AG04450 (cell line): ENCODE measurements around the gene BRIP1. TPM values are rescaled to one million over a fixed set of nuclear protein-coding genes. Genes with fewer than 3 reads are reported as not detected.

Experiments
- CTCF ChIA-PET: fragments of 300-600, 350-600 bp; formaldehyde crosslinking; extraction: SDS; loops from one replicate; lab custom pipeline; 2022; ENCODE audit warnings: antibody characterized with exemption, inconsistent platforms; lab: Charles Lee
- POLR2A ChIA-PET: fragments of 350-600 bp; formaldehyde crosslinking; extraction: SDS; loops from one replicate; lab custom pipeline; 2021; ENCODE audit warnings: antibody characterized with exemption, inconsistent platforms; lab: Yijun Ruan, JAX
- DNase-seq: peaks from one replicate; pipeline ENCODE4 v3.0.0-alpha.2; 2011; ENCODE audit warnings: low read depth, low spot score
- H3K27ac ChIP-seq: one replicate; pipeline ENCODE4 v1.5.1; 2012; ENCODE audit warnings: low read depth, low read length, control low read depth
- H3K27me3 ChIP-seq: one replicate; pipeline ENCODE4 v1.6.0; 2012; ENCODE audit warnings: low read length; ENCODE audit not compliant: control insufficient read depth, insufficient read depth
- H3K4me3 ChIP-seq: 2 replicates; pipeline ENCODE4 v1.5.1; 2011; ENCODE audit warnings: mild to moderate bottlenecking, low read depth, low read length, control low read depth
- H3K9me3 ChIP-seq: 2 replicates; pipeline ENCODE4 v1.5.1; 2012; ENCODE audit warnings: low read length; ENCODE audit not compliant: control insufficient read depth, insufficient read depth
- polyA plus RNA-seq: library from polyadenylated mRNA; depleted of rRNA; stranded (reverse); fragments of >200 nt; gene quantifications from 2 replicates; pipeline ENCODE4 v1.2.3, GENCODE V29; 2011
- TF ChIP-seq, protein P1 (sequence below): IDR thresholded peaks from 2 replicates; pipeline ENCODE4 v1.5.1; 2011; ENCODE audit warnings: low read depth, low read length, control low read depth, inconsistent platforms

BRIP1 gene
- polyA plus RNA-seq, 1 experiment: 5.0 TPM

DNA sequence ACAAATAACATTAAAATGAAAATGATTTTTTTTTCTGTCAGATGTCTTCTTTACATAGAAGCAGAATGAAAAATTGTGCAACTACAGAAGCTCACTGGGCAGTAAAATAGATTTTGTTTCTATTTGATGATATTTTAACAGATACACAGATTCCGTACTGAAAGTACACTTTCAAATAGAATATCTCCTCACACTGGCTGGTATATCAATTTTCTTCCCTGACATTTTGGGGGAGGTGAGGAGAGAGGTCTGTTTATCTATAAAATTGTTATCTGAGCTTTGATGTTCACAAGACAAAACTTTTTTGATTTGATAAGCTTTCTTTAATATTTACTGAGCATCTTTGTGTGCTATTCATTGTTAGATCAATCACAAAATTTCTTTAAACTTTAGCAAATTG is 148.0 kb downstream of the BRIP1 start:
- ChIA-PET CTCF (no interaction called here), POLR2A (no interaction called here)
- H3K9me3 ChIP-seq: no peaks in the 10 kb centered on the region; the same call in 1 of the 2 replicates
- DNase-seq: no peak
- H3K27ac ChIP-seq: no peak overlapping the region
- H3K27me3 ChIP-seq: no peaks in the 10 kb centered on the region
- TF ChIP-seq, protein P1, sequence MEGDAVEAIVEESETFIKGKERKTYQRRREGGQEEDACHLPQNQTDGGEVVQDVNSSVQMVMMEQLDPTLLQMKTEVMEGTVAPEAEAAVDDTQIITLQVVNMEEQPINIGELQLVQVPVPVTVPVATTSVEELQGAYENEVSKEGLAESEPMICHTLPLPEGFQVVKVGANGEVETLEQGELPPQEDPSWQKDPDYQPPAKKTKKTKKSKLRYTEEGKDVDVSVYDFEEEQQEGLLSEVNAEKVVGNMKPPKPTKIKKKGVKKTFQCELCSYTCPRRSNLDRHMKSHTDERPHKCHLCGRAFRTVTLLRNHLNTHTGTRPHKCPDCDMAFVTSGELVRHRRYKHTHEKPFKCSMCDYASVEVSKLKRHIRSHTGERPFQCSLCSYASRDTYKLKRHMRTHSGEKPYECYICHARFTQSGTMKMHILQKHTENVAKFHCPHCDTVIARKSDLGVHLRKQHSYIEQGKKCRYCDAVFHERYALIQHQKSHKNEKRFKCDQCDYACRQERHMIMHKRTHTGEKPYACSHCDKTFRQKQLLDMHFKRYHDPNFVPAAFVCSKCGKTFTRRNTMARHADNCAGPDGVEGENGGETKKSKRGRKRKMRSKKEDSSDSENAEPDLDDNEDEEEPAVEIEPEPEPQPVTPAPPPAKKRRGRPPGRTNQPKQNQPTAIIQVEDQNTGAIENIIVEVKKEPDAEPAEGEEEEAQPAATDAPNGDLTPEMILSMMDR: no peak
- no peak overlapping the region for H3K4me3 ChIP-seq

DNA sequence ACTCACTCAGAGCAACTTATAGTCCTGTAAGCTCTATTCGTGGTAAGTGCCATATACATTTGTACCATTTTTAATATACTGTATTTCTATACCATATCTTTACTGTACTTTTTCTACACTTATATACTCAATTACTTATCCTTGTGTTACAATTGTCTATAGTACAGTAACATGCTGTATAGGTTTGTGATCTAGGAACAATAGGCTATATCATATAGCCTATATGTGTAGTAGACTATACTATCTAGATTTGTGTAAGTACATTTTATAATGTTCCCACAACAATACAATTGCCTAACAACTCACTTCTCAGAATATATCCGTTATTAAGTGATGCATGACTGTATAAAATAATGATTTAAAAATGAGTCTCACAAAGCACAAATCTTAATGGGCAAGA is 149.0 kb downstream of the BRIP1 start:
- Histone ChIP-seq H3K27me3 (no peaks in the 10 kb centered on the region), H3K4me3 (no peak overlapping the region), H3K27ac (no peak overlapping the region), H3K9me3 (no peaks in the 10 kb centered on the region)
- CTCF ChIA-PET: interaction anchor here (0.6 to 0.7 kb wide), 2 partner anchors 18 to 123 kb away, joined by 3 read pairs; no protein-coding TSS in a partner anchor
- DNase-seq: no peak
- POLR2A ChIA-PET: no interaction called here
- TF ChIP-seq, protein P1: no peak

DNA sequence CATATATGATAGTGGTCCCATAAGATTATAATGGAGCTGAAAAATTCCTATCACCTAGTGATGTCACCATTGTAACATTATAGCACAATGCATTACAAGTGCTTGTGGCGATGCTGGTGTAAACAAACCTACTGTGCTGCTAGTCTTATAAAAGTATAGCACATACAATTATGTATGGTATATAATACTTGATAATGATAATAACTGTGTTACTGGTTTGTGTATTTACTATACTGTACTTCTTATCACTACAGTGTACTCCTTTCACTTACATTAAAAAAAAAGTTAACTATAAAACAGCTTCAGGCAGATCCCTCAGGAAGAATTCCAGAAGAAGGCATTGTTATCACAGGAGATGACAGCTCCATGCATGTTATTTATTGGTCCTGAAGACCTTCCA is 150.3 kb downstream of the BRIP1 start:
- TF ChIP-seq, protein P1: no peak
- H3K27me3 ChIP-seq: no peaks in the 10 kb centered on the region
- DNase-seq: no peak
- no peaks in the 10 kb centered on the region for H3K9me3 ChIP-seq
- ChIA-PET CTCF (no interaction called here), POLR2A (no interaction called here)
- H3K27ac ChIP-seq: no peak overlapping the region
- no peak overlapping the region for H3K4me3 ChIP-seq

DNA sequence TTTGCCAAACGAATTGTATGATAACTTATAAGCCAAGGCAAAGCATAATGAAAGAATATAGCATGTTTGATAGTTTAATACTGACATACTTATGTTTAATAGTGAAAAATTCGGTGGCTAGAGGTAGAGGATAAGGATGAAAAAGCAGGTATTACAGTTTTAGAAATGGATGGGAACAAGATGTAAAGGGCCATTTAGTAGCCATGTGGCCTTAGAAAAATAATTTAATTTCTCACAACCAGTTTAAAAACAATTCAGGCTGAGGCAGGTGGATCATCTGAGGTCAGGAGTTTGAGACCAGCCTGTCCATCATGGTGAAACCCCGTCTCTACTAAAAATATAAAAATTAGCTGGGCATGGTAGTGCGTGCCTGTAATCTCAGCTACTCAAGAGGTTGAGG is 152.8 kb downstream of the BRIP1 start:
- POLR2A ChIA-PET: no interaction called here
- H3K4me3 ChIP-seq: no peak overlapping the region
- CTCF ChIA-PET: interaction anchor here (0.5 kb wide), 1 partner anchor 130 kb away, joined by 4 read pairs; no protein-coding TSS in a partner anchor
- H3K9me3 ChIP-seq: no peaks in the 10 kb centered on the region
- DNase-seq: no peak
- TF ChIP-seq, protein P1: no peak
- H3K27me3 ChIP-seq: no peaks in the 10 kb centered on the region
- no peak overlapping the region for H3K27ac ChIP-seq

DNA sequence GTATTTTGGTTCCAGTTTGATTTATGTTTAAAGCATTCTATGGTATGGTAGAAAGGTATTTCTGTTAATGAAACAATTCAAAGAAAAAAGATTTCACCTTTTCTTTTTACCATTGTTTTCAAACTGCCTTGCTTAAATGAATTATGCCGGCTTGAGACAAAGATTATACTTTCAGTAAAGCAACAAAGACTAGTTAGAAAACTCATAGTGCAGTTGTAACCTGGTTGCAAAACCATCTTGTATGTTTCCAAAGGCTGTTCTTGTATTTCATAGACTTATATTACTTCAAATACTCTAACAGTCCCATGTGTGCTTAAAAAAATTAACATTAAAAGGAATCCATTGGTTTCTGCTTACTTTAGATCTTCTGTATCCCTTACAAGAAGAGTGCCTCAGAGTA is 153.8 kb downstream of the BRIP1 start:
- DNase-seq: no peak
- TF ChIP-seq, protein P1: no peak
- H3K27ac ChIP-seq: no peak overlapping the region
- H3K4me3 ChIP-seq: no peak overlapping the region
- no peaks in the 10 kb centered on the region for H3K27me3 ChIP-seq
- ChIA-PET CTCF (no interaction called here), POLR2A (no interaction called here)
- H3K9me3 ChIP-seq: no peaks in the 10 kb centered on the region
